Kidney epithelial cell (primary cell): ENCODE results near the gene MEST. TPM values are rescaled to one million over a fixed set of nuclear protein-coding genes. Genes with fewer than 3 reads are reported as not detected.
"Not testable (repeated sequence)": the region's sequence is repeated elsewhere in the genome, so short reads cannot be mapped to it uniquely, and the experiment has no call there.

ENCODE experiments used
- DNase-seq: peaks from one replicate; pipeline ENCODE4 v3.0.0-alpha.2; 2010; ENCODE audit warnings: low read depth
- H3K27me3 ChIP-seq: 2 replicates; pipeline ENCODE4 v1.6.0; 2011; ENCODE audit warnings: low read length; ENCODE audit not compliant: control insufficient read depth, insufficient read depth
- H3K36me3 ChIP-seq: 2 replicates; pipeline ENCODE4 v1.5.1; 2011; ENCODE audit warnings: low read length; ENCODE audit not compliant: control insufficient read depth, insufficient read depth
- H3K4me3 ChIP-seq: 2 replicates; pipeline ENCODE4 v1.5.1; 2011; ENCODE audit warnings: low read depth, mild to moderate bottlenecking, control low read depth, low read length
- CTCF ChIP-seq: IDR thresholded peaks from 2 replicates; pipeline ENCODE4 v1.5.1; 2011; ENCODE audit warnings: mild to moderate bottlenecking, moderate library complexity, low read length, control low read depth, inconsistent platforms; ENCODE audit not compliant: insufficient read depth, poor library complexity, severe bottlenecking
- total RNA-seq: library from RNA; depleted of rRNA; stranded (reverse); fragments of >200 nt; gene quantifications from 2 replicates; pipeline ENCODE4 v1.2.3, GENCODE V29; 2015

MEST gene
- total RNA-seq, 1 donor from 2014 or later = 15.2 TPM

GRCh38 chr7:130505753-130506152 lies 13.9 kb downstream of the MEST start:
- H3K4me3 ChIP-seq = no peak overlapping the region
- no peaks in the 10 kb centered on the region for H3K27me3 ChIP-seq
- H3K36me3 ChIP-seq = no peaks in the 10 kb centered on the region
- no peak for DNase-seq
- no peak for TF ChIP-seq CTCF

- no peak overlapping the region for H3K4me3 ChIP-seq
- no peak for TF ChIP-seq CTCF
- H3K27me3 ChIP-seq = no peaks in the 10 kb centered on the region
- no peaks in the 10 kb centered on the region for H3K36me3 ChIP-seq
- DNase-seq = no peak
Measured at GRCh38 chr7:130506358-130506757, 14.5 kb downstream of the MEST start.

DNA sequence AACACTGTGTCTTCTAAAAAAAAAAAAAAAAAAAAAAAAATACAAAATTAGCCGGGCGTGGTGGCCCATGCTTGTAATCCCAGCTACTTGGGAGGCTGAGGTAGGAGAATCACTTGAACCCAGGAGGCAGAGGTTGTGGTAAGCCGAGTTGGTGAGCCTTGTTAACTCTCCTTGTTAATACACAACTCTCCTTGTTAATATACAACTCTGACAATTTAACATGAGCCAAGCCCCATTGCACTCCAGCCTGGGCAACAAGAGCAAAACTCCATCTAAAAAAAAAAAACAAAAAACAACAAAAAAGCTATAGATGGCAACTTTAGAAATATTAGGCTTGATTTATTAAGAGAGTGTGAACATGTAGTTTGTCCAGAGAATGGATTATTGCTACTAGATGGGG lies 20.2 kb downstream of the MEST start:
- not testable (repeated sequence) for H3K36me3 ChIP-seq, H3K27me3 ChIP-seq, DNase-seq, H3K4me3 ChIP-seq

DNA sequence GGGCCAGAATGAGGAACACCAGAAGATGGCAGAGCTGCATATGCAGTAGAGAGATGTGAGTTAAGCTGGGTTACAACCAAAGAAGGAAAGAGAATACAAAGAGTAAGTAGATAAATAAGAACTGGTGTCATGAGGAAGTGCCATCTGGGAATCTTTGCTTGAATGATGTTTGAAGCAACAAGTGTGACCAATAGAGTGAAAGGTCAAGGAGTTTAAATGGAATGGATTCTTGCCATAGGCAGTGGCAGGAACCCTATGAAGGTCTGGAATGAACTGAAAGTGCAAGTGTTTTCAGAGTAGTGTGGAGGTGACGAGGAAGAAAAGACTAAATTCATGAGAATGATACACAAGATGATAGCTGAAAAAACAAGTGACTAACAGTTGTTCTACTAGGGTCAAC lies 21.6 kb downstream of the MEST start:
- Histone ChIP-seq H3K36me3 (no peaks in the 10 kb centered on the region), H3K4me3 (no peak overlapping the region), H3K27me3 (no peaks in the 10 kb centered on the region)
- DNase-seq = no peak
- no peak for TF ChIP-seq CTCF

DNA sequence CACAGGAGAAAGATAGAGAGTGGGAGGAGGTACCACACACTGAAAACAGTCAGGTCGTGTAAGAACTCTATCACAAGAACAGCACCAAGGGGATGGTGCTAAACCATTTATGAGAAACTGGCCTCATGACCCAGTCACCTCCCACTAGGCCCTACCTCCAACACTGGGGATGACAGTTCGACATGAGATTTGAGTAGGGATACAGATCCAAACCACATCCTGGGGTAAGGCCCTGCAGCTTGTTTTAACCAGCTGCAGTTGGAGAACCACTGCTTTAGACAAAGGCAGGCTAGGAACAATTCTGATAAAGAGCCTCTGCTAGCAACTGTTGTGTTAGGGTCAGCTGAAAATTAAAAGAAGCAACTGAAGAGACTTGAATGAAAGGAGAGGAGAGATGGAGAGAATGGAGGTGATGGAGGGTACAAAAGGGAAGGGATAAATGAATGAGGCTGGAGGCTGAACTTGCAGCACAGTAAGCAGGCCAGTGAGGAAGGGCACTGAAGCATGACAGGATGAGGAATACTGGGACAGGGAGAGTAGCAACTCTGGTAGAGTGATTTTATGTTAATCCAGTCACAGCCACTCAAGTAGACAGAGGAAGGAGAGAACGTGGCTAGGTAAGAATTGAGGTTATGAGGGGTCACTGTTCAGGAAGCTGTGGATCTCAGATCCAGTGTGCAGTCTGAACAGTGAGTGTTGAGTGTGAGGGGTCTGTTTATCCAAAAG lies 23.6 kb downstream of the MEST start:
- DNase-seq = peak; percentile 19
- no peaks in the 10 kb centered on the region for H3K36me3 ChIP-seq
- no peak overlapping the region for H3K4me3 ChIP-seq
- no peaks in the 10 kb centered on the region for H3K27me3 ChIP-seq
- no peak for TF ChIP-seq CTCF

DNA sequence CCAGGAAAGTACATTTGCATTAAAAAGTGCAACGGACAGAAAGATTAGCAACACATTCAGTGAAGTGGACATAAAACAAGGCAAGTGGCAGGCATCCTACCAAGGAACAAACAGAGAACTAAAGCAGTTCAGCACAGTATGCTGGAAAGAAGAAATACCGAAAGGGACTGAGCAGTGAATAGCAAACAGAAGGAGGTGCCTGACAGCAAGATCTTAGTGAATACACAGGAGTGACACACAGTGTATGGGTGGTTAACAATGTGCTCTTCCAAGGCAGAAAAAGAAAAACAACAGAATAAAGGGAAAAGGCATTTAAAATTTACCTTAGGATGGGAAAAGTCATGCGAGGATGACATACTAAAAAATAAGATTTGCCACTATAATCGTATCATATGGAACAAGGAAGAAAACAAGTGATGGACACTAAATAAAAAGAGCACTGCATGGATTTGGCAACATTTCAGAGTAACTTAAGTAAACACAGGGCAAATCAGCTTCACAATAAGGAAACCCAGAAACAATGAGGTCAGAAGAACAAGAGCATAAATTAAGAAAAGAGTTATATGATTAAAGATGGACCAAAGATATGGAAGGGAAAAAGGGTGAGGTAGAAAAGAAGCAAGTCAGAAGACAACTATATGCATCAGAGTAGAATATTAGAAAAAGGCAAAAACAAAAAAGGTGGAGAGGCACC lies 29.5 kb downstream of the MEST start:
- Histone ChIP-seq H3K36me3 (no peaks in the 10 kb centered on the region), H3K4me3 (no peak overlapping the region), H3K27me3 (no peaks in the 10 kb centered on the region)
- no peak for TF ChIP-seq CTCF
- no peak for DNase-seq

DNA sequence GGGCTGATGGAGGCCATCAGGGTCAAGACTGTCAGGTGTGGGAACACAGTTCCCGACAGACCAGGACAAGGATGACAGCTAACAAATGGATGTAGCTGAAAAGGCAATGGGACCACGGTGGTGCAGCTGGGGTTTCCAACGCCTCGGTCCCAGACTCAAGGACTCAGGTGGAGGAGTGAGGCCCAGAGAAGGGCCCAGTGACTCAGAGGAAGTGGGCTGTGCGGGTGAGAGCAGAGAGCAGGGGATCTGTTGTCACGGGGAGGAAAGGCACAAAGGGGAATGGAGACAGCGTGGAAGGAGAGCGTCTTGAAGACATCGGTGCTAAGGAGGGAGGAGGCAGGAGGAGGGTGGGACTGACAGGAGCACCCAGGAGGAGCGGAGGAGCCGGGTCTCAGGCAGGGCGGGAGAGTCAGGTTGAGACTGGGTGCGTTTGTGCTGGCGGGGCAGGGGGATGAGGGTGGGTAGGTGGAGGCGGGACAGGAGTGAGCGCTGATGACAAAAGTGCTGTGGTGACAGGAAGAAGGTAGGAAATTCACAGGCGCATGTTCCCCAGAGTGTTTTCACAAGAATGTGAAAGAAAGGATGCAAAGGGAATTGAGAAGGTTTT lies 31.7 kb downstream of the MEST start:
- H3K4me3 ChIP-seq, H3K27me3 ChIP-seq, H3K36me3 ChIP-seq, DNase-seq: not testable (repeated sequence)
